Tibial nerve (tissue), 4 donors: ENCODE results near the gene FAM107A.

Experiments used
- CTCF ChIP-seq, 5 experiments: fragments of 200-600 bp in 3 of 5; fragments of 450-650 bp in 2 of 5; sonication (generic) in 3 of 5; IDR thresholded peaks; one replicate each; pipeline ENCODE4 v1.5.1; 2016 to 2019; ENCODE audit warnings: antibody characterized with exemption in 5 of 5, mild to moderate bottlenecking in 3 of 5, moderate library complexity in 2 of 5
- EP300 ChIP-seq, 2 donors: sonication (generic); formaldehyde crosslinking; IDR thresholded peaks; one replicate each; pipeline ENCODE4 v1.6.1; 2017; ENCODE audit warnings: antibody characterized with exemption in 2 of 2, mild to moderate bottlenecking in 1 of 2
- POLR2A ChIP-seq, 2 donors: fragments of 450-650 bp; IDR thresholded peaks; one replicate each; pipeline ENCODE4 v1.6.1; 2017; ENCODE audit warnings: antibody characterized with exemption in 2 of 2, mild to moderate bottlenecking in 2 of 2, moderate library complexity in 2 of 2

GRCh38 chr3:58536501-58537411, 40.4 kb downstream of the FAM107A start, which contains the start of gene ACOX2:
- peak in 1 of 5 experiments; percentile 12 for TF ChIP-seq CTCF (IDR thresholded peaks at IDR 0.05)
- peak in 1 of 2 donors; percentile 46 for TF ChIP-seq EP300 (IDR thresholded peaks at IDR 0.05)
- no peak for TF ChIP-seq POLR2A (IDR thresholded peaks at IDR 0.05)
